Dendritic cell treated with granulocyte-macrophage colony-stimulating factor and Interleukin-4, amounts not matched to agents 40 ng/mL and 50 ng/mL, for 4 days (primary cell): ENCODE data around the gene FOXJ2.
A peak's percentile ranks its signal among the peaks of the same experiment; 100 is the strongest.
"Not testable (repeated sequence)": the region's sequence is repeated elsewhere in the genome, so short reads cannot be mapped to it uniquely, and the experiment has no call there.

ENCODE experiments used
- H3K27ac Mint-ChIP-seq: one replicate; pipeline ENCODE4 v1.8.0; 2022; ENCODE audit warnings: mild to moderate bottlenecking, mixed read lengths
- H3K27me3 Mint-ChIP-seq: one replicate; pipeline ENCODE4 v1.8.0; 2022; ENCODE audit warnings: mild to moderate bottlenecking, mixed read lengths
- H3K36me3 Mint-ChIP-seq: one replicate; pipeline ENCODE4 v1.8.0; 2022; ENCODE audit warnings: low read depth, mixed read lengths
- H3K4me1 Mint-ChIP-seq: one replicate; pipeline ENCODE4 v1.8.0; 2022; ENCODE audit warnings: low read depth, mixed read lengths
- H3K4me3 Mint-ChIP-seq: one replicate; pipeline ENCODE4 v1.8.0; 2022; ENCODE audit warnings: mild to moderate bottlenecking, moderate library complexity, mixed read lengths
- H3K9me3 Mint-ChIP-seq: one replicate; pipeline ENCODE4 v1.8.0; 2022; ENCODE audit warnings: mixed read lengths
- intact Hi-C: fragments of 100-400 bp; cut with micrococcal nuclease; formaldehyde crosslinking; loops from one replicate; pipeline ENCODE4 v1.15.0; 2022

FOXJ2 gene

DNA sequence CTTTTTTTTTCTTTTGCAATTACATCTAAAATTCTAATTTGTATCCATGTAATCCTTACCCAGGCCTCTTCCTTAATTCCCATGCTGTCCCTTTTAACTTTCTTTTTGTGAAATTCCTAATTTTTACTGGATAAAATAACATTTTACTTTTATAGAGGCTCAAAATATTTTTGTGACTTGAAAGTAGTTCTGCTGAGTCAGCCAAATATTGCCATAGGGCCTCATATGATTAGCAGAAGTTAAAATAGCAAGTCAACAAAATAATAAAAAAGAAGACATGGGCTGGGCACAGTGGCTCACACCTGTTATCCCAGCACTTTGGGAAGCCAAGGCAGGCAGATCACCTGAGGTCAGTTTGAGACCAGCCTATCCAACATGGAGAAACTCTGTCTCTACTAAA, 31.6 kb downstream of the FOXJ2 start:
- Mint-ChIP-seq H3K4me1 (peaks cover 77% of the 10 kb centered on the region), H3K9me3 (no peaks in the 10 kb centered on the region), H3K27me3 (no peaks in the 10 kb centered on the region), H3K4me3 (peak overlapping the region; percentile 83), H3K36me3 (peaks cover 68% of the 10 kb centered on the region), H3K27ac (peak overlapping the region; percentile 96)
- intact Hi-C loops: no loop called here

DNA sequence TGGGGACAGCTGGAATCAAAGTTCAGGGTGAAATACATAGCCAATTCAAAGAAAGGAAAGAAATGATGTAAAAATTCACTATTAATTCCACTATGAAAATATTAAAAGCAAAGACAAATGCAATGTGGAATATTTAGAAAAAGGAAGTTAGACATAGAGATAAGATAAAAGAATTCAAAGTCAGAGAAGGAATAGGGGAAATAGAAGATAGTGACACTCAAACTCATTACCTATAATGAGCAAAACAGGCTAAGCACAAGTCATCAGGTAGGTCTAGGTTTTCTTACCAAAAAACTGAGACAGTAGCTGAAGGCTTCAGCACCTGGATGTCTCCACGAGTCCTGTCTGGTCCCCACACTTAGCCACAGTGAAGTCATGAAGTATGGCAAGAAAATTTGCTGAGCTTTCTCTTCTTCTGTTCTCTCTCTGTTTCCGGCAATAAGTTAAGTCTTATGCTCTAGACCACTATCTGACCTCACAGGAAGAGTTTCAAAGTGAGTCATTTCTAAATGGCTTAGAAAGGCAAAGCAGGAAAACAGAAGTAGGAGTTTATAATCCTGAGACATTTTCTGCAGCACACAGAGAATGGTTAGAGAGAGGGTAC, 33.6 kb downstream of the FOXJ2 start, which contains the start of gene C3AR1:
Gene C3AR1 (minus strand): TSS at position 369 of the 604 bp plus-strand sequence. CDS start 6,174 bp downstream, outside the sequence.
- H3K36me3 Mint-ChIP-seq: peaks cover 48% of the 10 kb centered on the region
- peak within 1 kb of the TSS; percentile 96 for H3K27ac Mint-ChIP-seq
- intact Hi-C loops: loop anchor here (1.0 kb wide), 1 partner anchor 15 kb away; no protein-coding TSS in a partner anchor
- no peaks in the 10 kb centered on the region for H3K9me3 Mint-ChIP-seq
- H3K4me1 Mint-ChIP-seq: peaks cover 80% of the 10 kb centered on the region
- no peaks in the 10 kb centered on the region for H3K27me3 Mint-ChIP-seq
- H3K4me3 Mint-ChIP-seq: peak within 1 kb of the TSS; percentile 83

DNA sequence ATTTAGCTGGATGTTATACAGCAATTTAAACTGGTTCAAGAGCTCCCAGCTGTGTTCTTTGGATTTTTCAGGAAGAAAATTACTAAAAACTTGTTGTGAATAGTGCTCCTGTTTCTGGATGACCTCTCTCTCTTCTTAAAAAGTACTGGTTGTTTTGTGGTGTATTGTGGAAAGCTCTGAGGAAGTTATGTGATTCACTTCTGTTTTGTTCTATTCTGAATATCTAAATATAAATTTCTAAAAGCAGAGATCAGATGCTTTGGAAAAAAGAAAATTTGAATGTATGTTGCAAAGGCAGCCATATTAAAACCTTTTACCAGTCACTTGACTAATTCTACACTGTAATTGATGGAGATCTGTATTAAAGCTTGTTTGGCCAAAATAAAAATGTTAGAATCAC, 37.1 kb downstream of the FOXJ2 start:
- intact Hi-C loops: no loop called here
- Mint-ChIP-seq H3K27ac (peak overlapping the region; percentile 91), H3K4me1 (peaks cover 66% of the 10 kb centered on the region), H3K4me3 (no peak overlapping the region), H3K36me3 (peaks cover 14% of the 10 kb centered on the region), H3K9me3 (no peaks in the 10 kb centered on the region), H3K27me3 (no peaks in the 10 kb centered on the region)

DNA sequence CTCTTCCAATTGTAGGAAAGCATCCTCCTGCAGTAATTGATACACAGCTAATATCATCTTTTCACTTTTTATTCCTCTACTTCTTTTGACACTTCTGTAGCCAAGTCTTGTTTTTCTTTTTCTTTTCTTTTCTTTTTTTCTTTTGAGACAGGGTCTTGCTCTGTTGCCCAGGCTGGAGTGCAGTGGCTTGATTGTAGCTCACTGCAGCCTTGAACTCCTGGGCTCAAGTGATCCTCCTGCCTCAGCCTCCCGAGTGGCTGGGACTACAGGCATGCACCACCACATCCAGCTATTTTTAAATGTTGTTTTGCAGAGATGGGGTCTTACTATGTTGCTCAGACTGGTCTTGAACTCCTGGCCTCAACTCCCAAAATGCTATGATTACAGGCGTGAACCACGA, 39.3 kb downstream of the FOXJ2 start:
- H3K27me3 Mint-ChIP-seq, H3K4me3 Mint-ChIP-seq, H3K36me3 Mint-ChIP-seq, H3K9me3 Mint-ChIP-seq, intact Hi-C loops: not testable (repeated sequence)
- peak overlapping the region; percentile 41 for H3K27ac Mint-ChIP-seq
- peaks cover 58% of the 10 kb centered on the region for H3K4me1 Mint-ChIP-seq

DNA sequence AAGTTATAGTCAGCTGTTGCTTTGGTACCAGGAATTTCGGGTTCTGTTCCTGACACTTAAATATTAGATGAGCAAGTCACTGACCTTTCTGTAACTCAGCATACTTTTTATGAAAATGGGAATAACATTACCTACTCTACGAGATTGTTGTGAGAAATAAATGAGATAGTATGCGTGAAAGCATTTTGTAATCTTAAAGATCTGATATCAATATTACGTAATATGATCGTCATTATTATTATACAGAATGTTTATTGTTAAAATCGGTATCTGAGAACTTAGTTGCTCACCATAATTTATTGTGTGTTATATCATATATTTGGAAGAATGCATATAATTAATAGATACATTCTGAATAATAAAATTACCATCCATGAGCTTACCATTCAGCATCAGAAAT, 43.4 kb downstream of the FOXJ2 start:
- no peak overlapping the region for H3K27ac Mint-ChIP-seq
- intact Hi-C loops: no loop called here

DNA sequence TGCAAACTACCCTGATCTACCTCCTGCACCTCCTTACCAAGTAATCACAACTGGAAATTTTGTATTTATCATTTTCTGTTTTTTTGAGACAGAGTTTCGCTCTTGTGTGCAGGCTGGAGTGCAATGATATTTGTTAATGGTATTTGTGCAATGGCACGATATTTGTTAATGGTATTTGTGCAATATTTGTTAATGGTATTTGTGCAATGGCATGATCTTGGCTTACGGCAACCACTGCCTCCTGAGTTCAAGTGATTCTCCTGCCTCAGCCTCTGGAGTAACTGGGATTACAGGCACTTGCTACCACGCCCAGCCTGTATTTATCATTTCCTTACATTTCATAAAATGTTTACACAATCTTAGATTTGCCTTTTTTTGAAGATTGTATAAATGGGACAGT, 43.9 kb downstream of the FOXJ2 start:
- intact Hi-C loops: no loop called here
- peaks cover 49% of the 10 kb centered on the region for H3K4me1 Mint-ChIP-seq

More for the DNA sequence above, 43.4 kb downstream of the FOXJ2 start:
- H3K4me1 Mint-ChIP-seq: peaks cover 46% of the 10 kb centered on the region
- H3K4me3 Mint-ChIP-seq: no peak overlapping the region
- no peaks in the 10 kb centered on the region for H3K36me3 Mint-ChIP-seq
- H3K27me3 Mint-ChIP-seq: no peaks in the 10 kb centered on the region
- H3K9me3 Mint-ChIP-seq: no peaks in the 10 kb centered on the region

DNA sequence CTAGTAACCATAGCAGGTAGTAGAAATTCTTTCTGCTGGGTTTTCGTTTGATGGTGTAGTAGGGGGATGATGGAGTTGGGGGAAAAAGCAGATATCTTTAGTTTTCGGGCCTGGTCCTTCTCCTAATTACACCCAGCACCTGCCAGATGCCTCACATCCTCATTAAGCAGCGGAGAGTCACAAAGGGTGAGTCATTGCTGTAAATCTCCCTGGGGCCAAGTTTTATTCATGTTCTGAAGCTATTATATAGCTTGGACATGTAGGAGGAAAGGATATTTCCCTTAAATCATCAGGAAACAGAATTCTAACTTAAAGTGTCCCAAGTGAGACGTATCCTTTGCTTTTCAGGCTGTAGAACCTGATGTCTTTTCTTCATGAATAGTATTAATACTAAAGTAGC, 44.7 kb downstream of the FOXJ2 start:
- Mint-ChIP-seq H3K4me1 (peaks cover 44% of the 10 kb centered on the region), H3K27ac (peak overlapping the region; percentile 27), H3K9me3 (no peaks in the 10 kb centered on the region), H3K4me3 (no peak overlapping the region), H3K36me3 (peaks cover 3% of the 10 kb centered on the region), H3K27me3 (no peaks in the 10 kb centered on the region)
- intact Hi-C loops: no loop called here

More for the DNA sequence above, 43.9 kb downstream of the FOXJ2 start:
- H3K9me3 Mint-ChIP-seq: no peaks in the 10 kb centered on the region
- no peaks in the 10 kb centered on the region for H3K27me3 Mint-ChIP-seq
- H3K36me3 Mint-ChIP-seq: no peaks in the 10 kb centered on the region
- H3K27ac Mint-ChIP-seq: no peak overlapping the region
- no peak overlapping the region for H3K4me3 Mint-ChIP-seq

DNA sequence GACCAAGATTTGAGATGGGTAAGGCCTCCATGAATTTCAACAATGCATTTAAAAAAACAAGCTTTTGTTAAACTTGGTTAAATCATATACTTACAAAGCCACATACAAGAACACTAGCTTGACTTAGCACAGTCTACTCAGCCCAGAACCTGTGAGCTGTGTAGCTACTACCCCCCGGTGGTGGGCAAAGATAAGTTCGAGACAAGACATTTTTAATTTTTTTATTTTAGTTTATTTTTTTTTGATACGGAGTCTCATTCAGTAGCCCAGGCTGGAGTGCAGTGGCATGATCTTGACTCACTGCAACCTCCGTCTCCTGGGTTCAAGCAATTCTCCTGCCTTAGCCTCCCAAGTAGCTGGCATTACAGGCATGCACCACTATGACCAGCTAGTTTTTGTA, 45.9 kb downstream of the FOXJ2 start:
- Mint-ChIP-seq H3K27me3 (no peaks in the 10 kb centered on the region), H3K36me3 (peaks cover 10% of the 10 kb centered on the region), H3K4me3 (no peak overlapping the region), H3K9me3 (no peaks in the 10 kb centered on the region), H3K4me1 (peaks cover 45% of the 10 kb centered on the region), H3K27ac (no peak overlapping the region)
- intact Hi-C loops: loop anchor here (1.0 kb wide), 1 partner anchor 32 kb away; no protein-coding TSS in a partner anchor

DNA sequence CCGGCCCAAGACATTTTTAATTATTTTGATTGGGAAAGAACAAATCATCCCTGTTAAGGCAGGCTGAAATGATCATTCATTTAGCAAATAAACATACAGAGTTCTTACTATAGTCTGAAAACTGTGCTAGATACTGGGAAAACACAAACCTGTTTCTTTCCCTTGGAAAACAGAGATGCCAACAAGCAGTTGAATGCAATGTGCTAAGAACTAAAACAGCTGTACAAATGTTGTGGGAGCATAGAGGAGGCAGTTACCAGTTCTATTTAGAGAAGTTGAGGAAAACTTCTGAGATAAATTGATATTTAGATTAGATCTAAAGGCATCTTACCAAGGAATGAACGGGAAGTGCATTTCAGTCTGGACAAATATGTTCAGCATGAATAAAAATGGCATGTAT, 46.4 kb downstream of the FOXJ2 start:
- H3K4me3 Mint-ChIP-seq: no peak overlapping the region
- H3K27me3 Mint-ChIP-seq: no peaks in the 10 kb centered on the region
- H3K36me3 Mint-ChIP-seq: peaks cover 12% of the 10 kb centered on the region
- H3K27ac Mint-ChIP-seq: no peak overlapping the region
- peaks cover 48% of the 10 kb centered on the region for H3K4me1 Mint-ChIP-seq
- no peaks in the 10 kb centered on the region for H3K9me3 Mint-ChIP-seq
- intact Hi-C loops: loop anchor here (1.0 kb wide), 1 partner anchor 33 kb away; no protein-coding TSS in a partner anchor

DNA sequence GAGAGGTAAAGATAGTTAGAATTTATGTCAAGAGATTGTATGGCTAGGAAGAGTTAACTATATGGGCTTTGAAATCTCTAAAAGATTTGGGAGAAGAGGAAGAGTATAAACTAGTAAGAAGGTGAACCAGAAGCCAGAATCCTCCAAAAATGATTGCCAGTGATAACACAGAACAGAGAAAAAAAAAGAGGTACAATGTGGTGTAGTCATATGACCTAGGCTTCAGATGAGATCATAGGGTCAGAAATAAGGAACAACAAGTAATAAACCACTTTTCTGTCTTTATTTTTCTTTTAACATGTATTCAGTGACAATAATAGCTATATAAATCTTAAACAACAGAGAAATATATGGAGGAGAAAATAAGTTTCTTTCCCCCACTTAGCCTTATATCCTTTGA, 47.6 kb downstream of the FOXJ2 start:
- peak overlapping the region; percentile 33 for H3K4me3 Mint-ChIP-seq
- peaks cover 60% of the 10 kb centered on the region for H3K4me1 Mint-ChIP-seq
- intact Hi-C loops: loop anchor here (5.0 kb wide), 1 partner anchor 48 kb away; the partner anchor contains the start of gene FOXJ2
- peaks cover 24% of the 10 kb centered on the region for H3K36me3 Mint-ChIP-seq
- peak overlapping the region; percentile 77 for H3K27ac Mint-ChIP-seq
- H3K9me3 Mint-ChIP-seq: no peaks in the 10 kb centered on the region
- H3K27me3 Mint-ChIP-seq: no peaks in the 10 kb centered on the region

DNA sequence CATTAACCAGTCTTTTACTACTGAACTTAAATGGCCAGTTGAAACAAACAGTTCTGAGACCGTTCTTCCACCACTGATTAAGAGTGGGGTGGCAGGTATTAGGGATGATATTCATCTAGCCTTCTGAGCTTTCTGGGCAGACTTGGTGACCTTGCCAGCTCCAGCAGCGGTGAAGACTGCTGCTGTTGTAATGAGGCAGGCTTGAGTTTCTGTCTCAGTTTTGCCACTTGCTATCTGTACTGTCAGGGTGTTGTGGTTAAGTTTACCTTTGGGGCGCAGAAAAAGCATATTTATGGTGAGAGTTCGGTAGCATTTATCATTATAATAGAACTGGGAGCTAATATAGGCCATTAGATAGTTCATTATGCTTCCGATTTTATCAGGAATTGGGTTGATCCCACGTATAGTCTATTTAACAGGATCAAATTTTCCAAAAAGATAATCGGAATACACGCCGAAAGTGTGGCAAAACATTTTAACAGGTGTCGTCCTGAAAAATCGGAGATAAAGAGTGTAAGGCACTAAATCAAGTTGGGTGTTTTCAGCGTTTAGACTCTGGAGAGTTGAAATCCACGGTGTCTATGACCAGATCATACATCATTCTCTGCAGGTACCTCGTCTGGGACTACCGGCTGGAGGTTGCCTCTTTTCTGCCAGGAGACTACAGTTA, 48.9 kb downstream of the FOXJ2 start:
- H3K36me3 Mint-ChIP-seq: peaks cover 33% of the 10 kb centered on the region
- H3K27me3 Mint-ChIP-seq: no peaks in the 10 kb centered on the region
- peak overlapping the region; percentile 94 for H3K4me3 Mint-ChIP-seq
- intact Hi-C loops: loop anchor here (1.0 to 5.0 kb wide), 2 partner anchors 16 to 49 kb away; partner anchors contain the start of gene FOXJ2
- H3K27ac Mint-ChIP-seq: peak overlapping the region; percentile 93
- no peaks in the 10 kb centered on the region for H3K9me3 Mint-ChIP-seq
- peaks cover 63% of the 10 kb centered on the region for H3K4me1 Mint-ChIP-seq

DNA sequence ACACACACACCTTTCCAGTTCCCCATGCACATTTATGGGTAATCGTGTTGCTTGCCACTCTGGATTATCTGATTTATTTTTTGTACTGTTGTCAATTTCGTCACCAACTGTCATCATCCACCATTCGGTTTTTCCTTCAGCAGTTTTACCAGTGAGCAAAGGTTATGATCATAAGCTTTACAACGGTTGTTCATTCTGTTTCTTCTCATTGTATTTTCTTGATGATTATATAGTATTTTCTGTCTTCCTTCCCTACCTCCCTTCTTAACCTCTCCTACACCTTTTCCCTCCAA, 50.2 kb downstream of the FOXJ2 start:
- Mint-ChIP-seq H3K36me3 (peaks cover 35% of the 10 kb centered on the region), H3K27ac (peak overlapping the region; percentile 93), H3K9me3 (no peaks in the 10 kb centered on the region), H3K4me3 (peak overlapping the region; percentile 94), H3K4me1 (peaks cover 54% of the 10 kb centered on the region), H3K27me3 (no peaks in the 10 kb centered on the region)
- intact Hi-C loops: loop anchor here (5.0 kb wide), 1 partner anchor 50 kb away; the partner anchor contains the start of gene FOXJ2

DNA sequence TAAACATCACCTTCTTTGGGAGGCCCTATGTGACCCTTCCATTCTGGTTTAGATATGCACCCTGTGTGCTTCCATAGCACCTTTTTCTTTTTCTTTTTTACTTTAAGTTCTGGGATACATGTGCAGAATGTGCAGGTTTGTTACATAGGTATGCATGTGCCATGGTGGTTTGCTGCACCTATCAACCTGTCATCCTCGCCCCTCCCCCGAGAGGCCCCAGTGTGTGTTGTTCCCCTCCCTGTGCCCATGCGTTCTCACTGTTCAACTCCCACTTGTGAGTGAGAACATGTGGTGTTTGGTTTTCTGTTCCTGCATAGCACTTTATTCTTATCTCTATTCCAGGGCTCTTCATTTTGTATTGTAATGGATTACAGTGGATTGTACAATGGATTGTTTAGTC, 51.8 kb downstream of the FOXJ2 start:
- Mint-ChIP-seq H3K36me3 (peaks cover 45% of the 10 kb centered on the region), H3K4me1 (peaks cover 62% of the 10 kb centered on the region), H3K27ac (peak overlapping the region; percentile 38)
- H3K27me3 Mint-ChIP-seq, H3K4me3 Mint-ChIP-seq, H3K9me3 Mint-ChIP-seq: not testable (repeated sequence)
- intact Hi-C loops: loop anchor here (5.0 kb wide), 1 partner anchor 52 kb away; the partner anchor contains the start of gene FOXJ2

DNA sequence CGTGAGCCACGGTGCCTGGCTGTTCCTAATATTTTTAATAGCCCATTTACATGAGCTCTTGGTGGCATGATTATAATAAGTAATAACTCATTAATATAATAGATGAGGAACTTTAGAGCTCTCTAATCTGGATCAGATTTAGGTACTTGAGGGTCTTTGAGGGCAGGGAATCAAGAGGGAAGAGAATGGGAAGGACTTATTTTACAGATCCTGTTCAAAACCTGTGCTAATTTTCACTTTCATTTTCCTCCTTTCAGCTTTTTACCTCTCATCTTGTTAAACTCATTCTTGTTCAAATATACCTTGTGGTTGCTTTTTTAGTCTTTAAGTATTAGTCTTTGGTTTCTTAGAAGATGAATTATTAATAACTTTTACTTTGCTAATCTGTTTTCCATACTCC, 55.1 kb downstream of the FOXJ2 start:
- no peaks in the 10 kb centered on the region for H3K27me3 Mint-ChIP-seq
- H3K4me1 Mint-ChIP-seq: peaks cover 61% of the 10 kb centered on the region
- H3K36me3 Mint-ChIP-seq: peaks cover 69% of the 10 kb centered on the region
- peak overlapping the region; percentile 69 for H3K27ac Mint-ChIP-seq
- H3K4me3 Mint-ChIP-seq: no peak overlapping the region
- intact Hi-C loops: no loop called here
- no peaks in the 10 kb centered on the region for H3K9me3 Mint-ChIP-seq
